Tibial nerve (tissue), 3 donors: ENCODE data around the gene RELL2.

Experiments used
- CTCF ChIP-seq, 5 experiments: fragments of 200-600 bp in 3 of 5; fragments of 450-650 bp in 2 of 5; sonication (generic) in 3 of 5; IDR thresholded peaks; one replicate each; pipeline ENCODE4 v1.5.1; 2016 to 2019; ENCODE audit warnings: antibody characterized with exemption in 5 of 5, mild to moderate bottlenecking in 3 of 5, moderate library complexity in 2 of 5
- POLR2A ChIP-seq, 2 donors: fragments of 450-650 bp; IDR thresholded peaks; one replicate each; pipeline ENCODE4 v1.6.1; 2017; ENCODE audit warnings: antibody characterized with exemption in 2 of 2, mild to moderate bottlenecking in 2 of 2, moderate library complexity in 2 of 2

DNA sequence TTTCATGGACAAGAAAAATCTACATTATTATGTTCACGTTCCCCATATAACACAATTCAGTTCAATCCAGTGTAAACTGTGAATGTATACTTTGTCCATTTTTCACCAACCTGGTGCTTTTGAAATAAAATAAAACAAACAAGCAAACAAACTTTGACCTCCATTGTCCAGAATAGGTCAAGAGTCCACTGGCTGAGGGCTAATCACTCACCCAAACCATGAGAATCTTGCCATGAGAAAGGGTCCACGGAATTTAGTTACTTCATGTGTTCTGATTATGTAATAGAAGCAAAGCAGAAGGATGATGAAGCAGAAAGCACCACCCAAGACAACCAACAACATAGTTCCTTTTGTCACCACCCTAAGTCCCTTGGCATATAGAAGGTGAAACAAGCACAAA, 46.7 kb upstream of the RELL2 start:
- TF ChIP-seq CTCF (IDR thresholded peaks at IDR 0.05) (no peak), POLR2A (IDR thresholded peaks at IDR 0.05) (no peak)
